ENCODE results near the gene LAMC1. TPM values are rescaled to one million over a fixed set of nuclear protein-coding genes. Genes with fewer than 3 reads are reported as not detected.

LAMC1 gene
- total and polyA plus RNA-seq, 2 experiments from 2014 or later: 18.4 to 116 TPM

DNA sequence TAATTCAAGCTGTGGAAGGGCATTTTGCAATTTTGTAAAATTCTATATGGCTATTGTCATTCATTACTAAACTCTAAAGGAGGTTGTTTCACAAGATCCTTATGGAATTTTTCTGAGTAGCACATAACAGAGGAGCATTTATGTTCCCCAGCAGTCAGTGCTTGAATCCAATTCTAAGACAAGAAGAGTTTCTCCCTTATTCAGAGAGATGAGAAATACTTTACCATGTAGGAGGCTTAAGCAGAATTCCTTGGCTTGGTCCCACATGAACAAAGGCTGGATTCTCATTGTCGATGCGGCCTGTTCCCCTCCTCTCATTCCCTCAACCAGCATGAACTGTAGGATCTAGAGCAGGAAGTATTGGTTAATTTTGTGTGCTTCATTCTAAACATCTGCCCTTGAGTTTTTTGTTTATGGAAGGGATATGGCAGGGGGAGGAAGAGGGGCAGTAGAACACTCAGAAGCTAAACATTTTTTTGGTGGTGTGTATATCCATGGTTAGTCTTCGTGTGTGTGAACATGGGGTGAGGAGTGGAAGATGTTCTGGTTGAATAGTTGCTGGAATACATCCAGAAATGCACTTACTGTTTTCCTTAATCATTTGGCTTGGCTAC lies 74.3 kb downstream of the LAMC1 start:
- peaks cover 68% of the 10 kb centered on the region for H3K79me2 ChIP-seq (replicated peaks; ENCODE audit: insufficient read depth)
- Mint-ChIP-seq H3K27ac (no peak overlapping the region; the same call in 1 of the 2 replicates), H3K4me1 (peaks cover 32% of the 10 kb centered on the region), H3K36me3 (ENCODE audit: low read depth) (no peaks in the 10 kb centered on the region), H3K27me3 (ENCODE audit: insufficient read depth, low read depth, poor library complexity) (no peaks in the 10 kb centered on the region), H3K4me3 (no peak overlapping the region), H3K9me3 (no peaks in the 10 kb centered on the region)
- DNase-seq (ENCODE audit: low spot score) (peak; percentile 32), ATAC-seq (peak; percentile 19; the same call in 1 of the 3 replicates)
- peaks cover 66% of the 10 kb centered on the region for H3K4me1 ChIP-seq (ENCODE audit: insufficient read depth)
- TF ChIP-seq, protein P1, sequence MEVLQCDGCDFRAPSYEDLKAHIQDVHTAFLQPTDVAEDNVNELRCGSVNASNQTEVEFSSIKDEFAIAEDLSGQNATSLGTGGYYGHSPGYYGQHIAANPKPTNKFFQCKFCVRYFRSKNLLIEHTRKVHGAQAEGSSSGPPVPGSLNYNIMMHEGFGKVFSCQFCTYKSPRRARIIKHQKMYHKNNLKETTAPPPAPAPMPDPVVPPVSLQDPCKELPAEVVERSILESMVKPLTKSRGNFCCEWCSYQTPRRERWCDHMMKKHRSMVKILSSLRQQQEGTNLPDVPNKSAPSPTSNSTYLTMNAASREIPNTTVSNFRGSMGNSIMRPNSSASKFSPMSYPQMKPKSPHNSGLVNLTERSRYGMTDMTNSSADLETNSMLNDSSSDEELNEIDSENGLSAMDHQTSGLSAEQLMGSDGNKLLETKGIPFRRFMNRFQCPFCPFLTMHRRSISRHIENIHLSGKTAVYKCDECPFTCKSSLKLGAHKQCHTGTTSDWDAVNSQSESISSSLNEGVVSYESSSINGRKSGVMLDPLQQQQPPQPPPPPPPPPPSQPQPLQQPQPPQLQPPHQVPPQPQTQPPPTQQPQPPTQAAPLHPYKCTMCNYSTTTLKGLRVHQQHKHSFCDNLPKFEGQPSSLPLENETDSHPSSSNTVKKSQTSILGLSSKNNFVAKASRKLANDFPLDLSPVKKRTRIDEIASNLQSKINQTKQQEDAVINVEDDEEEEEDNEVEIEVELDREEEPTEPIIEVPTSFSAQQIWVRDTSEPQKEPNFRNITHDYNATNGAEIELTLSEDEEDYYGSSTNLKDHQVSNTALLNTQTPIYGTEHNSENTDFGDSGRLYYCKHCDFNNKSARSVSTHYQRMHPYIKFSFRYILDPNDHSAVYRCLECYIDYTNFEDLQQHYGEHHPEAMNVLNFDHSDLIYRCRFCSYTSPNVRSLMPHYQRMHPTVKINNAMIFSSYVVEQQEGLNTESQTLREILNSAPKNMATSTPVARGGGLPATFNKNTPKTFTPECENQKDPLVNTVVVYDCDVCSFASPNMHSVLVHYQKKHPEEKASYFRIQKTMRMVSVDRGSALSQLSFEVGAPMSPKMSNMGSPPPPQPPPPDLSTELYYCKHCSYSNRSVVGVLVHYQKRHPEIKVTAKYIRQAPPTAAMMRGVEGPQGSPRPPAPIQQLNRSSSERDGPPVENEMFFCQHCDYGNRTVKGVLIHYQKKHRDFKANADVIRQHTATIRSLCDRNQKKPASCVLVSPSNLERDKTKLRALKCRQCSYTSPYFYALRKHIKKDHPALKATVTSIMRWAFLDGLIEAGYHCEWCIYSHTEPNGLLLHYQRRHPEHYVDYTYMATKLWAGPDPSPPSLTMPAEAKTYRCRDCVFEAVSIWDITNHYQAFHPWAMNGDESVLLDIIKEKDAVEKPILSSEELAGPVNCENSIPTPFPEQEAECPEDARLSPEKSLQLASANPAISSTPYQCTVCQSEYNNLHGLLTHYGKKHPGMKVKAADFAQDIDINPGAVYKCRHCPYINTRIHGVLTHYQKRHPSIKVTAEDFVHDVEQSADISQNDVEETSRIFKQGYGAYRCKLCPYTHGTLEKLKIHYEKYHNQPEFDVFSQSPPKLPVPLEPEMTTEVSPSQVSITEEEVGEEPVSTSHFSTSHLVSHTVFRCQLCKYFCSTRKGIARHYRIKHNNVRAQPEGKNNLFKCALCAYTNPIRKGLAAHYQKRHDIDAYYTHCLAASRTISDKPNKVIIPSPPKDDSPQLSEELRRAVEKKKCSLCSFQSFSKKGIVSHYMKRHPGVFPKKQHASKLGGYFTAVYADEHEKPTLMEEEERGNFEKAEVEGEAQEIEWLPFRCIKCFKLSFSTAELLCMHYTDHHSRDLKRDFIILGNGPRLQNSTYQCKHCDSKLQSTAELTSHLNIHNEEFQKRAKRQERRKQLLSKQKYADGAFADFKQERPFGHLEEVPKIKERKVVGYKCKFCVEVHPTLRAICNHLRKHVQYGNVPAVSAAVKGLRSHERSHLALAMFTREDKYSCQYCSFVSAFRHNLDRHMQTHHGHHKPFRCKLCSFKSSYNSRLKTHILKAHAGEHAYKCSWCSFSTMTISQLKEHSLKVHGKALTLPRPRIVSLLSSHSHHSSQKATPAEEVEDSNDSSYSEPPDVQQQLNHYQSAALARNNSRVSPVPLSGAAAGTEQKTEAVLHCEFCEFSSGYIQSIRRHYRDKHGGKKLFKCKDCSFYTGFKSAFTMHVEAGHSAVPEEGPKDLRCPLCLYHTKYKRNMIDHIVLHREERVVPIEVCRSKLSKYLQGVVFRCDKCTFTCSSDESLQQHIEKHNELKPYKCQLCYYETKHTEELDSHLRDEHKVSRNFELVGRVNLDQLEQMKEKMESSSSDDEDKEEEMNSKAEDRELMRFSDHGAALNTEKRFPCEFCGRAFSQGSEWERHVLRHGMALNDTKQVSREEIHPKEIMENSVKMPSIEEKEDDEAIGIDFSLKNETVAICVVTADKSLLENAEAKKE (CRISPR knock-in tag; IDR thresholded peaks at IDR 0.05): peak; percentile 6; the same call in 1 of the 2 replicates
- TF ChIP-seq REST (IDR thresholded peaks at IDR 0.05; ENCODE audit: unreplicated experiment): no peak
- H3K4me2 ChIP-seq: peak overlapping the region; percentile 28
- H3K9me2 ChIP-seq (ENCODE audit: insufficient read depth): no peaks in the 10 kb centered on the region
- H3F3A ChIP-seq (replicated peaks; ENCODE audit: low read depth): no peaks in the 10 kb centered on the region
- no peak overlapping the region for H2AFZ ChIP-seq
- H3K4me3 ChIP-seq: no peak overlapping the region
- H3K36me3 ChIP-seq (ENCODE audit: insufficient read depth): no peaks in the 10 kb centered on the region
- peak overlapping the region; percentile 79 for H3K27ac ChIP-seq (ENCODE audit: low read depth)
- H4K20me1 ChIP-seq (replicated peaks; ENCODE audit: insufficient read depth): no peaks in the 10 kb centered on the region
- no peaks in the 10 kb centered on the region for H3K27me3 ChIP-seq (ENCODE audit: insufficient read depth)

Data from GM23338 (cell line).